Peyer's patch (tissue), 4 donors: ENCODE data around the gene SBF2.

Source experiments
- CTCF ChIP-seq, 6 experiments: fragments of 450-650 bp in 4 of 6; fragments of 200-600 bp in 2 of 6; sonication (generic) in 1 of 6; IDR thresholded peaks; one replicate each; pipeline ENCODE4 v1.5.1; 2017 to 2019; ENCODE audit warnings: antibody characterized with exemption in 6 of 6, mild to moderate bottlenecking in 3 of 6, moderate library complexity in 1 of 6
- POLR2A ChIP-seq, 2 donors: fragments of 450-650 bp; IDR thresholded peaks; one replicate each; pipeline ENCODE4 v1.5.1; 2017; ENCODE audit warnings: antibody characterized with exemption in 2 of 2, mild to moderate bottlenecking in 2 of 2, moderate library complexity in 2 of 2

DNA sequence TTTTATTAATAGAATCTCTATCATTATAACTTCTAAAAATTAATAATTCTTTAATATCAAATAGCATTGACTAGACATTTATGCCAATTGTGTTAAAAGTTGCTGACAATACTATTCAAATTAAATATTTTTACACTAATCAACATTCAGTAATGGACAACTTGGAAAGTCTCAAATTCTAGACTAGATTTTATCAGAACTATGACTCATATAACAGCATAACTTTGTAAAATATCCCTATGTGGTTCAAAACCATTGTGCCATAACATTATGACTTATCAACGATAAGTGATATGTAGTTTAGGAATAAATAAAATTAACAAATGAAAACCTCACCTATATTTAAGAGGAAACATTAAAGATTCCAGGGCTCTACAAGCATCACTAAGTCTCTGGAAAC lies 291.8 kb downstream of the SBF2 start:
- no peak for TF ChIP-seq POLR2A (IDR thresholded peaks at IDR 0.05)
- TF ChIP-seq CTCF (IDR thresholded peaks at IDR 0.05) = no peak
